Measurements from ENCODE around the gene NIBAN1. TPM values are rescaled to one million over a fixed set of nuclear protein-coding genes. Genes with fewer than 3 reads are reported as not detected.

The NIBAN1 gene
- total RNA-seq, 1 experiment from 2014 or later: 6.7 TPM

DNA sequence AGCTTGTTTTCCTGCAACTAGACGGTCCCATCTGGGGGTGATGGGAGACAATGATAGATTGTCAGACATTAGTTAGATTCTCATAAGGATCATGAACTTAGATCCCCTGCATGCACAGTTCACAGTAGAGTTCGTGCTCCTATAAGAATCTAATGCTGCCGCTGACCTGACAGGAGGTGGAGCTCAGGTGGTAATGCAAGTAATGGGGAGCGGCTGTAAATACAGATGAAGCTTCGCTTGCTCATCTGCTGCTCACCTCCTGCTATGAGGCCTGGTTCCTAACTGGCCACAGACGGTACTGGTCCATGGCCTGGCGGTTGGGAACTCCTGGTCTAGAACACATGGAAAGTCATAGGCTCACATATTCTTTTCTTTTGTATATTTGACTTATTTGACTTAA, 42.0 kb downstream of the NIBAN1 start:
- Histone ChIP-seq H3K4me1 (ENCODE audit: control insufficient read depth, insufficient read depth, low read length) (no peaks in the 10 kb centered on the region), H3K27me3 (ENCODE audit: control insufficient read depth, insufficient read depth, low read length) (no peaks in the 10 kb centered on the region), H3K4me3 (ENCODE audit: low read depth in 2 of 2, low read length in 2 of 2) (no peak overlapping the region), H3K27ac (ENCODE audit: low read length) (no peak overlapping the region), H3K36me3 (ENCODE audit: control insufficient read depth, insufficient read depth, low read length) (no peaks in the 10 kb centered on the region), H3K9me3 (ENCODE audit: control insufficient read depth, insufficient read depth, low read depth, low read length) (no peaks in the 10 kb centered on the region)
- DNase-seq (ENCODE audit: low read depth, low spot score) (no peak), ATAC-seq (no peak)
- CTCF ChIA-PET: no interaction called here
- intact Hi-C loops (cut with micrococcal nuclease; ENCODE audit: unreplicated experiment): no loop called here
- no TSS peak for BruUV-seq (replicated peaks)
- in situ Hi-C loops (cut with HindIII; ENCODE audit: low pct_unique_long_range_greater_than_20kb, low sequenced_read_pairs): no loop called here
- TF ChIP-seq, protein P1, sequence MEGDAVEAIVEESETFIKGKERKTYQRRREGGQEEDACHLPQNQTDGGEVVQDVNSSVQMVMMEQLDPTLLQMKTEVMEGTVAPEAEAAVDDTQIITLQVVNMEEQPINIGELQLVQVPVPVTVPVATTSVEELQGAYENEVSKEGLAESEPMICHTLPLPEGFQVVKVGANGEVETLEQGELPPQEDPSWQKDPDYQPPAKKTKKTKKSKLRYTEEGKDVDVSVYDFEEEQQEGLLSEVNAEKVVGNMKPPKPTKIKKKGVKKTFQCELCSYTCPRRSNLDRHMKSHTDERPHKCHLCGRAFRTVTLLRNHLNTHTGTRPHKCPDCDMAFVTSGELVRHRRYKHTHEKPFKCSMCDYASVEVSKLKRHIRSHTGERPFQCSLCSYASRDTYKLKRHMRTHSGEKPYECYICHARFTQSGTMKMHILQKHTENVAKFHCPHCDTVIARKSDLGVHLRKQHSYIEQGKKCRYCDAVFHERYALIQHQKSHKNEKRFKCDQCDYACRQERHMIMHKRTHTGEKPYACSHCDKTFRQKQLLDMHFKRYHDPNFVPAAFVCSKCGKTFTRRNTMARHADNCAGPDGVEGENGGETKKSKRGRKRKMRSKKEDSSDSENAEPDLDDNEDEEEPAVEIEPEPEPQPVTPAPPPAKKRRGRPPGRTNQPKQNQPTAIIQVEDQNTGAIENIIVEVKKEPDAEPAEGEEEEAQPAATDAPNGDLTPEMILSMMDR (IDR thresholded peaks at IDR 0.05): no peak
- TF ChIP-seq SIN3A (IDR thresholded peaks at IDR 0.05; ENCODE audit: borderline replicate concordance, insufficient read depth, low read depth, low read length) (no peak), TCF7L2 (IDR thresholded peaks at IDR 0.05; ENCODE audit: low read depth, low read length) (no peak), POLR2AphosphoS5 (IDR thresholded peaks at IDR 0.05; ENCODE audit: low read depth, low read length) (no peak)
- TF ChIP-seq, protein P2, sequence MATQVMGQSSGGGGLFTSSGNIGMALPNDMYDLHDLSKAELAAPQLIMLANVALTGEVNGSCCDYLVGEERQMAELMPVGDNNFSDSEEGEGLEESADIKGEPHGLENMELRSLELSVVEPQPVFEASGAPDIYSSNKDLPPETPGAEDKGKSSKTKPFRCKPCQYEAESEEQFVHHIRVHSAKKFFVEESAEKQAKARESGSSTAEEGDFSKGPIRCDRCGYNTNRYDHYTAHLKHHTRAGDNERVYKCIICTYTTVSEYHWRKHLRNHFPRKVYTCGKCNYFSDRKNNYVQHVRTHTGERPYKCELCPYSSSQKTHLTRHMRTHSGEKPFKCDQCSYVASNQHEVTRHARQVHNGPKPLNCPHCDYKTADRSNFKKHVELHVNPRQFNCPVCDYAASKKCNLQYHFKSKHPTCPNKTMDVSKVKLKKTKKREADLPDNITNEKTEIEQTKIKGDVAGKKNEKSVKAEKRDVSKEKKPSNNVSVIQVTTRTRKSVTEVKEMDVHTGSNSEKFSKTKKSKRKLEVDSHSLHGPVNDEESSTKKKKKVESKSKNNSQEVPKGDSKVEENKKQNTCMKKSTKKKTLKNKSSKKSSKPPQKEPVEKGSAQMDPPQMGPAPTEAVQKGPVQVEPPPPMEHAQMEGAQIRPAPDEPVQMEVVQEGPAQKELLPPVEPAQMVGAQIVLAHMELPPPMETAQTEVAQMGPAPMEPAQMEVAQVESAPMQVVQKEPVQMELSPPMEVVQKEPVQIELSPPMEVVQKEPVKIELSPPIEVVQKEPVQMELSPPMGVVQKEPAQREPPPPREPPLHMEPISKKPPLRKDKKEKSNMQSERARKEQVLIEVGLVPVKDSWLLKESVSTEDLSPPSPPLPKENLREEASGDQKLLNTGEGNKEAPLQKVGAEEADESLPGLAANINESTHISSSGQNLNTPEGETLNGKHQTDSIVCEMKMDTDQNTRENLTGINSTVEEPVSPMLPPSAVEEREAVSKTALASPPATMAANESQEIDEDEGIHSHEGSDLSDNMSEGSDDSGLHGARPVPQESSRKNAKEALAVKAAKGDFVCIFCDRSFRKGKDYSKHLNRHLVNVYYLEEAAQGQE (IDR thresholded peaks at IDR 0.05; ENCODE audit: insufficient read depth in 1 of 2, low read depth in 2 of 2, low read length in 1 of 2): no peak
- POLR2A ChIA-PET: no interaction called here

DNA sequence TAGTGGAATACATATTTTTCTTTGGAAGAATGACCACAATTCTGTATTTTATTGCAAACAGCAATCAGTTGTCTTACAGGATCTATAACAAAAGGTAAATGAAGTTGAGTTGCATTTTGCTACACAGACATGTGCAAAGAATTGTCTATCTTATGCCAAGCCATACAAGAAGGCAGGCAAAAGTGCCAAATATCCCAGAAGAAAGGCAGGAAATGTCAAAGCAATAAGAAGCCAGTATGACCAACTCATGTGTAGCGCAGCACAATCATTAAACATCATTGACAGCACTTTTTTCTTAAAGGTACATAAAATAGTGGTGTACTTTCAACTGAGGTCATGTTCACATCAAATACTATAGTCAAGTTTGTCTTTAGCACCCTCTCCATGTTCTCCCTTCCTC, 42.7 kb downstream of the NIBAN1 start:
- intact Hi-C loops (cut with micrococcal nuclease; ENCODE audit: unreplicated experiment) (no loop called here), in situ Hi-C loops (cut with HindIII; ENCODE audit: low pct_unique_long_range_greater_than_20kb, low sequenced_read_pairs) (no loop called here)
- Histone ChIP-seq H3K4me1 (ENCODE audit: control insufficient read depth, insufficient read depth, low read length) (no peaks in the 10 kb centered on the region), H3K4me3 (ENCODE audit: low read depth in 2 of 2, low read length in 2 of 2) (no peak overlapping the region), H3K27me3 (ENCODE audit: control insufficient read depth, insufficient read depth, low read length) (no peaks in the 10 kb centered on the region), H3K36me3 (ENCODE audit: control insufficient read depth, insufficient read depth, low read length) (no peaks in the 10 kb centered on the region), H3K9me3 (ENCODE audit: control insufficient read depth, insufficient read depth, low read depth, low read length) (no peaks in the 10 kb centered on the region), H3K27ac (ENCODE audit: low read length) (no peak overlapping the region)
- ATAC-seq (no peak), DNase-seq (ENCODE audit: low read depth, low spot score) (no peak)
- ChIA-PET CTCF (no interaction called here), POLR2A (no interaction called here)
- TF ChIP-seq, protein P2 (IDR thresholded peaks at IDR 0.05; ENCODE audit: insufficient read depth in 1 of 2, low read depth in 2 of 2, low read length in 1 of 2): no peak
- TF ChIP-seq SIN3A (IDR thresholded peaks at IDR 0.05; ENCODE audit: borderline replicate concordance, insufficient read depth, low read depth, low read length) (no peak), TCF7L2 (IDR thresholded peaks at IDR 0.05; ENCODE audit: low read depth, low read length) (no peak), POLR2AphosphoS5 (IDR thresholded peaks at IDR 0.05; ENCODE audit: low read depth, low read length) (no peak)
- TF ChIP-seq, protein P1 (IDR thresholded peaks at IDR 0.05): no peak
- BruUV-seq (replicated peaks): no TSS peak

All from Panc1 (cell line).